GM19043 (cell line): Measurements from ENCODE around the gene HBA1.
"Not testable (repeated sequence)": the region's sequence is repeated elsewhere in the genome, so short reads cannot be mapped to it uniquely, and the experiment has no call there.

Experiments
- ATAC-seq: cut with Tn5 transposase; IDR thresholded peaks from one replicate; pipeline ENCODE4 v1.9.1; 2021; ENCODE audit warnings: low read depth; ENCODE audit not compliant: unreplicated experiment

Gene HBA1

GRCh38 chr16:176477-177382 lies at the start of gene HBA1:
Gene HBA1, plus strand, starts transcription at chr16:176680. Its CDS starts 37 bp downstream, at chr16:176717.
- ATAC-seq = not testable (repeated sequence)

- no peak for ATAC-seq
These were observed 47.4 kb upstream of the HBA1 start for GRCh38 chr16:129075-129474.

GRCh38 chr16:130533-131173 lies 45.8 kb upstream of the HBA1 start:
- no peak for ATAC-seq

GRCh38 chr16:132120-132519 lies 44.4 kb upstream of the HBA1 start:
- no peak for ATAC-seq

GRCh38 chr16:133716-134115 lies 42.8 kb upstream of the HBA1 start:
- no peak for ATAC-seq

- no peak for ATAC-seq
These were observed 38.4 kb upstream of the HBA1 start for GRCh38 chr16:138049-138417.

GRCh38 chr16:140175-140857 lies 36.2 kb upstream of the HBA1 start:
- ATAC-seq = no peak

GRCh38 chr16:142405-142967 lies 34.0 kb upstream of the HBA1 start:
- no peak for ATAC-seq

- ATAC-seq = no peak
These were observed 33.4 kb upstream of the HBA1 start for GRCh38 chr16:143047-143446.

GRCh38 chr16:143456-143855 lies 33.0 kb upstream of the HBA1 start:
- ATAC-seq = no peak

GRCh38 chr16:144797-145252 lies 31.7 kb upstream of the HBA1 start:
- no peak for ATAC-seq

- ATAC-seq = no peak
These were observed 29.8 kb upstream of the HBA1 start for GRCh38 chr16:146646-147045.

- ATAC-seq = no peak
These were observed 27.3 kb upstream of the HBA1 start for GRCh38 chr16:149024-149660.

- no peak for ATAC-seq
These were observed 24.0 kb upstream of the HBA1 start, which contains the start of gene HBZ for GRCh38 chr16:152141-153128. Gene HBZ, plus strand, starts transcription at chr16:152644. Its CDS starts 266 bp downstream, at chr16:152910.

- not testable (repeated sequence) for ATAC-seq
These were observed 23.4 kb upstream of the HBA1 start for GRCh38 chr16:153129-153521.

- not testable (repeated sequence) for ATAC-seq
These were observed 22.8 kb upstream of the HBA1 start for GRCh38 chr16:153550-154216.

GRCh38 chr16:154217-155030 lies 22.1 kb upstream of the HBA1 start:
- ATAC-seq = no peak

- ATAC-seq = no peak
These were observed 21.5 kb upstream of the HBA1 start for GRCh38 chr16:155031-155398.
